GM19438 (cell line): ENCODE results near the gene ROCK2.
"Not testable (repeated sequence)": the region's sequence is repeated elsewhere in the genome, so short reads cannot be mapped to it uniquely, and the experiment has no call there.

Source experiments
- ATAC-seq: cut with Tn5 transposase; IDR thresholded peaks from one replicate; pipeline ENCODE4 v1.9.1; 2021; ENCODE audit warnings: low read depth; ENCODE audit not compliant: unreplicated experiment

The ROCK2 gene

DNA sequence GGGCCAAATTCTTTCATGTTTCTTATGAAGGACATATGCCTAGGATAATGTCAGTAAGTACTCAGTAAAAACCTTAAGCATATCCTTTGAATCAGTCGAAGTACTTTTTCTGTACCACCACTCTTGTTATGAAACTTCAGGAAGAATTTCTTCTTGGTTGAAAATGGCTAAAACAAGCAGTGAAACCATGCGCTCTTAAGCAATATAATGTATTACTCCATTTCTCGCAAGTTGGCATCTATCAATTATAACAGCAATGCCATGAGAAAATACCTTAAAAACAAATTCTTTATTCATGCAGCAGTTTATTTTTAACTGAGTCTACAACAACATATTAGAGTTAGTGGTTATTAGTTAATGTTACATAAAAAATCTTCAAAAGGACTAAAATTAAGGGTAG is 148.2 kb downstream of the ROCK2 start:
- no peak for ATAC-seq

DNA sequence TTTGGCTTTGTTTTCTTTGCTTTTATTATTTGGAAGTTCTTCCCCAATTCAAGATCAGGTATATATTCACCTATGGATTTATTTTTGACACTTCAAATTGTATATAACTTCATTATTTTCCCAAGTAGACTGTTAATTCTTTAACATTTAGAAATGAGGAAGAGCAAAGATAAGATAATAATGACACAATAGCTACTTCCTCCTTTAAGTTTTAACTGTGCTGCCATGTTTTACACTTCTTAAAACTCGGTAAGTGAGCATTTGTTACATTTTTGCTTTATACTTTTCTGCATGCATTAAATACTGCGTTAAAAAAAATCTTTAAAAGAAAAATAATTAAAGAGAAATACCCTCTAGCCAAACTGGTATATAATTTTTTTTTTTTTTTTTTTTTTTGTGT is 156.7 kb downstream of the ROCK2 start:
- no peak for ATAC-seq

DNA sequence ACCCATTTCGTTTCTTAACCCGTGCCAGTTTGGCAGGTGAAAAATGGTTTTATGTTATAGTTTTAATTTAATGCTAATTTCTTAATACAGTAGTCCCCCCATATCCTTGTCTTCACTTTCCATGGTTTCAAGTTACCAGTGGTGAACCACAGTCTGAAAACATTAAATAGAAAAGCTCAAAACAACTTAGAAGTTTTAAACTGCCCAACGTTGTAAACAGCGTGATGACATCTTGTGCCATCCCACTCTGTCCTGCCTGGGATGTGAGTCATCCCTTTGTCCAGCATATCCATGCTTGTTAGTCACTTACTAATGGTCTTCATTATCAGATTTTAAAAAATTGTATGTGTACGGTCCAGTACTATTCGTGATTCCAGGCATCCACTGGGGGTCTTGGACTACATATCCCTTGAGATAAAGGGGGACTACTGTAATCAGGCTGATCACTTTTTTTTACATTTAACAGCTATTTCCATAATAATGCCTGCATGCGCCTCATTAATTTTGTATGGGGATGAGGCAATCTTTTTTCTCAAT is 157.3 kb downstream of the ROCK2 start:
- ATAC-seq: no peak

DNA sequence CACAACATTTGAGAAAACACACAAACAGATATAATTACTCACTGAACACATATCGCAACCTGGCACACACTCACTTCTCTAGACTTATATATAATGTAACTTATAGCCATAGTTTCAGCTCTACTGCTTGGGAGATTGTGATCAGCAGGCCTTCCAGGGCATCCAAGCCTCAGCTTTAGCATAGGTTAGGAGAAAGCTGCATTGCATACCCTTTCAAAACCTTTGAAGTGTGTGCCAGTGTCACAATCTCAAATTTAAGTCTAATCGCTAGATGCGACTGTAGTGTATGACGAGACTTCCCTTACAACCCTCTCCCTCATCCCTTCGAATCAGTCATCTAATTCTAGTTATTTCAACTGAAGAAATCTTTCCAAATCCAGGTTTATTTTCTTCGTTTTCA is 158.3 kb downstream of the ROCK2 start:
- no peak for ATAC-seq

DNA sequence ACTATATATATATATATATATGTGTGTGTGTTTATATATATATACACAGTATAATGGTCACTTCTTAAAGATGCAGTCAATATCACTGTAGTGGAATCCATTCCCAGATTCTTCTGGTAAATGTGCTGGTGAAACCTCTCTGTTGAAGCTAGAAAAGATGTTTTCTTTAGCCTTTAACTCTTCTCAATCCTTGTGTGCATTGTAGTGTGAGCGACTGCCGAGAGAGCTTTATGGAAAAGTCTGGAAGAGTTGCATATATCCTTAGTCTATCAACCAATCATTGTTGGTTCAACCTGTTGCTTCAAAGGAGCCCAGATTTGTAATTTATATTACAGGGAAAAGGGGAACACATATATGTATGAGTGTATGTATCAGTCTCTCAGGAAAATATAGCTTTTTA is 161.5 kb downstream of the ROCK2 start:
- ATAC-seq: no peak

DNA sequence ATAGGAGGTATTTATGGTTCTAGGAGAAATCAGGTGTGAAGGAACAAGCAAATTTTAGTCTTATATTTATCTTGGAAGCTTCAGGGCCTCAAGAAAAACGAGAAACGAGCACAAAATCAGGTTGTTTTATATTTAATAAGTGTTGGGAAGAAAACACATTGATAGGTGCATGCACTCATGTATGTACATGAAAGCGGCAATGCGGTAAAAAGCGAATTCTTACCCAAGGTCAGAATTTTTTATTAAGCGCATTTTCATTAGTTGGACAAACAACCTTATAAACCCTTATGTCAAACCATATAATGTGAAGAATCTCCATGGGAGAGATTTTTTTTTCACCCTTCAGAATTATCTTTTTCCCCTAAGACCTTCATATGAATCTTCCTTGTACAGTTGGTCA is 163.8 kb downstream of the ROCK2 start:
- ATAC-seq: no peak

DNA sequence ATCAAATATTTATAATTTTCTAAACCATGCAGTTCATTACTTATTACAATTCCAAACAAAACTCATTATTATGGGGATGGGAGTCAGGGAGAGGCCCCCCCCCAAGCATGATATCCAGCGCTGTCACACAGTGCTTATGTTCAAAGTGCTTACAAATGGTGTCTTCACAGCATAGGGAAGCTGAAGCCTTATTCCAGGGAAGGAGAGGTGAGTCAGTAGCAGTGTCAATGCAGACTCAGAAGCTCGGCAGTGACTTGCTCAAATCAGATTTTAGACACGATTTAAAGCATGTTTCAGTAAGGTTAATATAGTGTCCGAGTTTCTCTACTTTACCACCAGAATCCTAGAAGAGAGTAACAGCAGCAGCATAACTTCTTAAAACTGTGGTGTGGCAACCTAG is 164.5 kb downstream of the ROCK2 start:
- no peak for ATAC-seq

DNA sequence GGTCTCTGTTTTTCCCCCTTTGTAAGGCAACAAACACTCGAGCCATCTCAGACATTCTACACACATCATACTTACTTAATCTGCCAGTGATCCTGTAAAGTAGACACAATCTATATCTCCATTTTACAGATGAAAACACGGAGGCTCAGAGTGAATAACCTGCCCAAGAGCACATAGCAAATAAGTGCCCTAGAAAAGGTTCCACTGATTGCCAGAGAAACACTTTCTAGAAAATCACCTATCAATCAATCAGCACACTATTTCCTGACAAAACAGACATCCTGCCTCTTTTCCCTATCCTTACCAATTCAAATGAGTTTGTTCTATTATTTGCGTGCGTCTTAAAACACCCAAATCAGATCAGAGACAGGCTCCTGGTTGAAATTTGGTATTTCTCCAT is 165.2 kb downstream of the ROCK2 start:
- no peak for ATAC-seq

DNA sequence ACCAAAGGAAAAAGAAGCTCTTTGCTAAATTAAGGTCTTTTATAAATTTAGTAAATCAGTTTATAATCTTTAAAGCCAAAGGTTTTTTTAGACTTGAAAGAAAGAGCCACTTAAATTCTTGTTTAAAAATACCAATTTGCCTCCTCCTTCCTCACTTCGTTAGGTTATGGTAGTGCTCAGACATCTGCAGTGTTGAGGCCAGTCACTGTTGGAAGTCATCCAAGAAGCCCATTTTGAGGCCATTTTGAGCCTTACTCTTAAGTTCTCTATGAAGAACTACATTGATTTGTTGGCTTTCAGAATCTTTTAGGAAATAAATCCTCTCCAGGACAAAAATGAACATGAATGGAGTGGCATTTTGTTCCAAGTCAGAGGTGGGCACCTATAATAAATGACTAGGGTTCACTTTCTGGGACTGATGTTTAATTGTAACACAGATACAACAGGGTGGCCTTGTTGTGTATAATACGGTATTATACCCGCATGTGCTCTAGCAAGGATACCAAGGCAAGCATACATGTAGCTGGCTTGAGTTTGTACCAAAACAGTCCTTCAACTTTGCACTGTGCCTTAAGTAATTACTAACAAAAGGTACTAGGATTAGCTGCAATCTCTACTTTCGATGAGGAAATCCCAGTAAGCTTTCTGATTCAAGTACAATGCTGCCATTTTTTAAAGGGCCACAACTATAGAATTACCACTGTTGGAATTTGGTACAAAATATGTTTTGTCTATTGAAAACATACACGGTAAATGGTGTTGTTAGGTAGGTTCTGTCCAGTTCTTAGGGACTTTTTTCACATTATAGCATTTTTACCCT is 166.4 kb downstream of the ROCK2 start:
- no peak for ATAC-seq

DNA sequence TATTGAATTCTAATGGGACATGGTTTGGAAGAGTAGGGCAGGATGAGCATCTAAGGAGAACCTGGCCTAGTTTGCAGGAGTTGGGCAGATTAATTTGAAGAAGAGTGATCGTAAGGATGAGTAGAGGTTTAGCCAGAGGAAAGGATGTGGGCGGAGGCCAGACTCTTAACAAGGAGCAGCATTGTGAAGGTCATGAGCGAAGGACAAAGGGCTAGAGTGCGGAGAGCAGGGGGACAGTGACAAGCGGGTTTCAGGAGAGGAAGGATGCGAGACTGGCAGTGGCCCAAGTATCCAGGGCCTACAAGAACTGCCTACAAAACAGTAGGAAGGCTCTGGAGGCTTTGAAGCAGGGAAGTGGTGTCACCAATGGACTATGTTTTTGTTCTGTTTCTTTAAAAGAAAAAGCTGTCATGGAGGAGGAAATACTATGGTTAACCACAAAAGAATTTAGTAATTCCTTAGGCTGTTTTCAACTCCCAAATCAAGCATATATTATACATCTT is 169.1 kb downstream of the ROCK2 start:
- ATAC-seq: no peak

DNA sequence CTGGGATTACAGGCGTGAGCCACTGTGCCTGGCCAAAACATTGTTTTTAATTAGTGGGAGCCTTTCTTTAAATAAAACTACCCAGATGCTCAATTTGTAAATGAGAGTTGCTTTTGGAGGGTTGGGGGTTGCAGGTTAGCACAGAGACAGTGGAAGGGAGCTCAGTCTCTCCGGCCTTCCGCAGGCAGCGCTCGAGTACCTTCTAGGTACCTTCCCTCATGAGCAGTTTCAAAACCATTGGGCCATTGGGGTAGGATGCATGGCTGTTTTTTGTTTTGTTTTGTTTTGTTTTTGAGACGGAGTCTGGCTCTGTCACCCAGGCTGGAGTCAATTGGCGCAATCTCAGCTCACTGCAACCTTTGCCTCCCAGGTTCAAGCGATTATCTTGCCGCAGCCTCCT is 170.2 kb downstream of the ROCK2 start:
- ATAC-seq: no peak

DNA sequence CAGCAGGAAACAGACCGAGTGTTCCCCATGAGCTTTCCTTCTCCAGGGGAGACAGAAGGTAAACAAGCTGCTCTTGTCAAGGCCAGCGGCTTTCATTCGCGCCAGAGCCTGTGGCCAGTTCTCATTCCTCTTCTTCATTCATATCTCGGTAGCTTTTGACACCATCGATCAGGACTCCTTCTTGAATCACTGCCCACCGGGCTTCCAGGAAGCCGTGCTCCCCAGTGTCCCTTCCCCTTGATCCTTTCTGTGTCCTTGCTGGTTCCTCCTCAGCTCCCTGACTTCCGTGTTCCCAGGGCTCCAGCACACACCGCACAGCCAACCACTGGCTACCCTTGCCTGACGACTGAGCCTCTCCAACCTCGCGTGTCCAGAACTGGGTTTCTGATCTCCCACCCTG is 175.1 kb downstream of the ROCK2 start:
- no peak for ATAC-seq

DNA sequence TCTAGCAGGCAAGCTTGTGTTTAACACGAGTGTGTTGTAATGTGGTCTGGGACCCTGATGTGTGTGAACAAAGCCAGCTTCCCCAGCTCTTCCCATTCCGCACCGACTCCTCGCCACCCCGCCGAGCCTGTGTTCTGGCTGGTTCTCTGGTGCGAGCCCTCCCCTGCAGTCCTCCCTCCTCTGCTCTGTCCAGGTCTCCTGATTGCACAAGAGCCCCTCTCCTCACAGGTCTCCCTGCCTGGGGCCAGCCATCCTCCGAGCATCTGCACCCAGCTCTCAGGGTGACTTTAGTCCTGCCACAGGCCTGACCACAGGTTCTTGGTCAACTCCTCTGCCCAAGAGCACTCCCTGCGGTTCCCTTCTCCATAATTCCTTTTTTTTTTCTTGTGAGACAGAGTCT is 175.9 kb downstream of the ROCK2 start:
- ATAC-seq: no peak

DNA sequence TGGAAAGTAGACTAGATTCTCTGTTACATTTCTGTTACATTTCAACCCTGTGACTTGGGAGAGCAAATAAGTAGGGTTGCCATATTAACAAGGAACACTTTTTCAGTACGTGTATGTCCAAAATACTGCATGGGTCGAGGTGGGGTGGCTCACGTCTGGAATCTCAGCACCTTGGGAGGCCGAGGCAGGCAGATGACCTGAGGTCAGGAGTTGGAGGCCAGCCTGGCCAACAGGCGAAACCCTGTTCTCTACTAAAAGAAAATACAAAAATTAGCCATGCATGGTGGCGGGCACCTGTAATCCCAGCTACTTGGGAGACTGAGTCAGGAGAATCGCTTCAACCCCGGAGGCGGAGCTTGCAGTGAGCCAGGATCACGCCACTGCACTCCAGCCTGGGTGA is 178.0 kb downstream of the ROCK2 start:
- ATAC-seq: no peak

DNA sequence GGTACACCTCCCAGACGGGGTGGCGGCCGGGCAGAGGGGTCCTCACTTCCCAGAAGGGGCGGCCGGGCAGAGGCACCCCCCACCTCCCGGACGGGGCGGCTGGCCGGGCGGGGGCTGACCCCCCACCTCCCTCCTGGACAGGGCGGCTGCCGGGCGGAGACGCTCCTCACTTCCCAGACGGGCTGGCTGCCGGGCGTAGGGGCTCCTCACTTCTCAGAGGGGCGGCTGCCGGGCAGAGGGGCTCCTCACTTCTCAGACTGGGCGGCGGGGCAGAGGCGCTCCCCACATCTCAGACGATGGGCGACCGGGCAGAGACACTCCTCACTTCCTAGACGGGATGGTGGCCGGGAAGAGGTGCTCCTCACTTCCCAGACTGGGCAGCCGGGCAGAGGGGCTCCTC is 179.4 kb downstream of the ROCK2 start:
- ATAC-seq: not testable (repeated sequence)

DNA sequence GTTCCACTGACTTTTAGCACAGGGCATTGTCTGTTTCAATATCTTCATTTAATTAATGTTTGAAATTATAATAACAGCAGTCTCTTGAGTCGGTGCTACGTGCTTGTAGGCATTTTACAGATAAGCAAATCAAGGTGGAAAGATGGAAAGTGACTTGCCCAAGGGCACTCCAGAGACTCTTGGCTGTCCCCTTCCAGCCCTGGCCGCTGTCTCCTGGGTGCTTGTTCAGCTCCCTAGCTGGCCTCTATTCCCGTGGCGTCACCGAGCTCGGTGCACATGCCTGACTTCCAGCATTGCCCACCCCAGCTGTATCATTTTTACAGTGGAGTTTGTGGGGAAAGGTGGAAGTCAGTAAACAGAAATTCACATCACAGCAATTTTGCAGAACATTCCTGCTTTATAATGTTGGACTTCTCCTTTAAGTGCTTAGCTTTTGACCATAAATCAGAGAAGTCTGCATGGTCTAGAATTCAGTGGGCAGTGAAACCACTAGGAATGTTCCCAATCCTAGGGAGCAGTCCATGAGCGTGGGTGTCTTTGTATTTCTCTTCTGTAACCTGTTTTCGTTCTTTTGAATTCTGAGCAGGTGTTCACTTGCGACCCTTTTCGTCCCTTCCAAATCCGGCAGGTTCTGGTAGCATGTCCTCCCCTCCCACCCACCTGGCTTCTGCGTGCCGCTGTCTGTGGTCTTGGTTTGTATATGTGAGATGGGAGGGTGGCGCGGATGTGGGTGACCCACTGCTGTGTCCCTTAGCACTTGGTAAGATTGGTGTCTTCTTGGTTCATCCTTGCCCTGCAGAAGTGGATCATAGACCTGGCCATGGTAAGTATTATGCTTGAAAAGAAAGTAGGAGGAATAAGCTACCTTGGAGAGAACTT is 180.8 kb downstream of the ROCK2 start:
- no peak for ATAC-seq

DNA sequence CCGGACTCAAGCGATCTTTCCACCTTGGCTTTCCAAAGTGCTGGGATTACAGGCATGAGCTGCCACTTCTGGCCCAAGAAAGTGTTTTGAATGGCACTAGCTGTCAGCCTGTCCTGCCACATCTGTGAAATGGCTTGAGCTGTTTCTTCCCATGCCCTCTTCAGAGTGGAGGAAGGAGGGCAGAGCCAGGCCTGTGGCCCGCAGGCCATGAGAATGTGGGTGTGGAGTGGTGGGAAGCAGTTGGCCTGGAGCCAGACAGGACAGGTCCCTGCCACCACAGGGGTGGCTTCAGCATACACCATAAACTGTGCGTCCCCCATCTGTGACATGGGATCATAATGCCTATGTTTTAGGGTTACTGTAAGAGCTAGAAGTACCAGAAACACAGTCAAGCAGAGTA is 182.7 kb downstream of the ROCK2 start:
- no peak for ATAC-seq

DNA sequence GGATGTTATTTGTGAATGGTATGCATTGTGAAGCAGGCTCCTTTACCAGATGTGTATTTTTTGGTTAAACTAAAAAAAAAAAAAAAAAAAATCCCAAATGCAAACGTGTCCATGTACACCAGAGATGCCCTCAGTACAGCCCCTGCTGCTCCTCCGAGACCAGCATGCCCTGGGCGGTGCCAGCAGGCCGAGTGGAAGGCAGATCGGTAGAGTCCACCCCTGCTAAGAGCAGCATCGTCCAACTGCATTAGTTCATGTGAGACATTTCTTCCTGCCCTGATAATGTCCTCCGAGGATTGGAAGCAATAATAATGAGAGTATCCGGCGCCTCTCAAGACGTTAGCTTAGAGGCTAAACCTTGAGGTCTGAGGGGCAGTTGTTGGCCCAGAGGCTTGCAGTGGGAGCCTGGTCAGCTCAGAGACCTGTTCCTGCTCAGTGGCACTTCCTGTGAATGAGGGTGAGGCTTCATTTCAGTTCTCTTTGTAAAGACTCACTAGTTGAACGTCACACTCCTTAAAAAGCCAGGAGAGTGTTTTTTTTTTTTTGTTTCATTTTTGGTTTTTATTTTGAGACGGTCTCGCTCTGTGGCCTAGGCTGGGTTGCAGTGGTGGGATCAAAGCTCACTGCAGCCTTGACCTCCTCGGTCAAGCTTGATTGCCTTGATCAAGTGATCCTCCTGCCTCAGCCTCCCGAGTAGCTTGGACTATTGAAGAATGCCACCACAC is 183.5 kb downstream of the ROCK2 start:
- peak; percentile 76 for ATAC-seq

DNA sequence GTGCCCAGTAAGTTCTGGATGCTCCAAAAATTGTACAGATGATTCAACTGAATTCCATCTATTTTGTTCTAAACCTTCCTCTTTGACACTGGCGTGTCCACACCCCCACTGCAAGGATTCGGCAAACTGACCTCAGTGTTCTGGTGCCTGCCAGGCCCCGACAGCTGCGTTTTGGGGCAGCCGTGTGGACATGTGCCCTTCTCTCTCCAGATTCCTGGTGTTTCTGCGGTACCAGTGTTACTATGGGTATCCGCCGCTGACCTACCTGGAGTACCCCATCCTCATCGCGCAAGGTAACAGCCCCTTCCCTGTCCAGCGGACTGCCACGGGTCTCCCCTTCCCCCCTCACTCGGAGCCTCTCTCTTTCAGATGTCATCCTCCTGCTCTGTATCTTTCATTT is 184.2 kb downstream of the ROCK2 start:
- no peak for ATAC-seq

DNA sequence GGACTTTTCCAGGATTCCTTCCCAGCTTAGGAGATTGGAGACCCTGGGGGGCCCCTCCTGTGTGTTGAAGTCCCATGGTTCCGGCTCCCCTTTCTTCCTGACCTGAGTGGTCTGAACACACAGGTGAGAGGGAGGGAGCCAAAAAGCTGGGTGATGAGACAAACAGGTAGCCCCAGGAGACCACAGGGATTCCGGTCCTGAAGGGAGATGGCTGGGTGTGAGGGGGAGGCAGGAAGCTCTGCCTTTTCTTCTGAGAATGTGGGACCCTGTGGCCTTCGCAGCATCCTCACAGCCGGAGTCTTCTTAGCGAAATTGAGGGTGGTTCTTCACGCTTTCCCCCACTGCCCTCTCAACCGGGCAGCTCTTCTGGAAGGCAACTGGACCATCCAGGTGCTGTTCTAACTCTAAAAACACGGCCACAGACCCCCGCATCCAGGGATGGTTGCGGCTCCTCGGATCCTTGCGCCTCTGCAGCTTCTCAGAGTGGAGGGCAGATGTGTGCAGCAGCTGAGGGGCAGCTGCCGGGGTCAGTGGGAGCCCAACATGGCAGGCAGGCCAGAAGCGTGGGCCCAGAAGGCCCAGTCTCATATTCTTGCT is 184.8 kb downstream of the ROCK2 start:
- ATAC-seq: no peak
